SJSA1 (cell line): Measurements from ENCODE around the gene IMMP2L. TPM values are rescaled to one million over a fixed set of nuclear protein-coding genes. Genes with fewer than 3 reads are reported as not detected.

Experiments
- DNase-seq, 2 experiments: peaks; one replicate each; pipeline ENCODE4 v3.0.0-alpha.2; 2015 to 2020; ENCODE audit warnings: low spot score in 2 of 2, low read depth in 1 of 2
- H3K27ac ChIP-seq: fragments of 250-450 bp; sonication (Bioruptor Pico); 2 replicates; pipeline ENCODE4 v1.5.1; 2020; ENCODE audit warnings: mild to moderate bottlenecking, moderate library complexity
- H3K27me3 ChIP-seq: fragments of 250-450 bp; sonication (Bioruptor Pico); replicated peaks from 2 replicates; pipeline ENCODE4 v1.5.1; 2020; ENCODE audit warnings: mild to moderate bottlenecking, moderate library complexity
- H3K36me3 ChIP-seq: fragments of 250-450 bp; sonication (Bioruptor Pico); 2 replicates; pipeline ENCODE4 v1.5.1; 2020; ENCODE audit warnings: mild to moderate bottlenecking
- H3K4me1 ChIP-seq: fragments of 250-450 bp; sonication (Bioruptor Pico); replicated peaks from 2 replicates; pipeline ENCODE4 v1.6.1; 2021; ENCODE audit warnings: mild to moderate bottlenecking
- H3K4me3 ChIP-seq: fragments of 250-450 bp; sonication (Bioruptor Pico); 2 replicates; pipeline ENCODE4 v1.5.1; 2020; ENCODE audit warnings: mild to moderate bottlenecking
- H3K9me3 ChIP-seq: fragments of 250-450 bp; sonication (Bioruptor Pico); replicated peaks from 2 replicates; pipeline ENCODE4 v1.5.1; 2020; ENCODE audit warnings: mild to moderate bottlenecking
- total RNA-seq: library from RNA; depleted of rRNA; stranded (reverse); fragments of >200 nt; shearing (Covaris generic); gene quantifications from 2 replicates; pipeline ENCODE4 v1.2.3, GENCODE V29; 2014

IMMP2L gene
- total RNA-seq, 1 experiment from 2014 or later = 16.2 TPM

- DNase-seq = no peak
- H3K4me1 ChIP-seq = no peaks in the 10 kb centered on the region
- H3K27me3 ChIP-seq = no peaks in the 10 kb centered on the region
- no peak overlapping the region for H3K4me3 ChIP-seq
- H3K27ac ChIP-seq = no peak overlapping the region
- no peaks in the 10 kb centered on the region for H3K9me3 ChIP-seq
- no peaks in the 10 kb centered on the region for H3K36me3 ChIP-seq
Measured at GRCh38 chr7:110868458-110868857, 693.8 kb downstream of the IMMP2L start.

- no peak overlapping the region for H3K27ac ChIP-seq
- no peak for DNase-seq
- no peak overlapping the region for H3K4me3 ChIP-seq
- no peaks in the 10 kb centered on the region for H3K9me3 ChIP-seq
- H3K36me3 ChIP-seq = no peaks in the 10 kb centered on the region
- no peaks in the 10 kb centered on the region for H3K4me1 ChIP-seq
- no peaks in the 10 kb centered on the region for H3K27me3 ChIP-seq
Measured at GRCh38 chr7:110867771-110868170, 694.5 kb downstream of the IMMP2L start.

GRCh38 chr7:110863258-110863657, 699.0 kb downstream of the IMMP2L start:
- Histone ChIP-seq H3K27me3 (no peaks in the 10 kb centered on the region), H3K36me3 (no peaks in the 10 kb centered on the region), H3K4me1 (no peaks in the 10 kb centered on the region), H3K4me3 (no peak overlapping the region), H3K27ac (no peak overlapping the region), H3K9me3 (no peaks in the 10 kb centered on the region)
- no peak for DNase-seq

- Histone ChIP-seq H3K4me1 (no peaks in the 10 kb centered on the region), H3K4me3 (no peak overlapping the region), H3K27me3 (no peaks in the 10 kb centered on the region), H3K36me3 (no peaks in the 10 kb centered on the region), H3K27ac (no peak overlapping the region), H3K9me3 (no peaks in the 10 kb centered on the region)
- no peak for DNase-seq
Measured at GRCh38 chr7:110861163-110861562, 701.1 kb downstream of the IMMP2L start.

- Histone ChIP-seq H3K36me3 (no peaks in the 10 kb centered on the region), H3K4me1 (no peaks in the 10 kb centered on the region), H3K4me3 (no peak overlapping the region), H3K27me3 (no peaks in the 10 kb centered on the region), H3K9me3 (no peaks in the 10 kb centered on the region), H3K27ac (no peak overlapping the region)
- no peak for DNase-seq
Measured at GRCh38 chr7:110857106-110857505, 705.2 kb downstream of the IMMP2L start.

- Histone ChIP-seq H3K27me3 (no peaks in the 10 kb centered on the region), H3K4me1 (no peaks in the 10 kb centered on the region), H3K36me3 (no peaks in the 10 kb centered on the region), H3K27ac (no peak overlapping the region), H3K4me3 (no peak overlapping the region), H3K9me3 (no peaks in the 10 kb centered on the region)
- no peak for DNase-seq
Measured at GRCh38 chr7:110856704-110857103, 705.6 kb downstream of the IMMP2L start.

GRCh38 chr7:110854651-110855050, 707.6 kb downstream of the IMMP2L start:
- no peak overlapping the region for H3K4me3 ChIP-seq
- DNase-seq = no peak
- H3K27ac ChIP-seq = no peak overlapping the region
- H3K9me3 ChIP-seq = no peaks in the 10 kb centered on the region
- H3K36me3 ChIP-seq = no peaks in the 10 kb centered on the region
- no peaks in the 10 kb centered on the region for H3K4me1 ChIP-seq
- no peaks in the 10 kb centered on the region for H3K27me3 ChIP-seq

GRCh38 chr7:110854166-110854565, 708.1 kb downstream of the IMMP2L start:
- no peaks in the 10 kb centered on the region for H3K4me1 ChIP-seq
- no peaks in the 10 kb centered on the region for H3K36me3 ChIP-seq
- H3K4me3 ChIP-seq = no peak overlapping the region
- DNase-seq = no peak
- H3K9me3 ChIP-seq = no peaks in the 10 kb centered on the region
- H3K27ac ChIP-seq = no peak overlapping the region
- H3K27me3 ChIP-seq = no peaks in the 10 kb centered on the region

GRCh38 chr7:110853263-110853662, 709.0 kb downstream of the IMMP2L start:
- Histone ChIP-seq H3K9me3 (no peaks in the 10 kb centered on the region), H3K27ac (no peak overlapping the region), H3K4me3 (no peak overlapping the region), H3K4me1 (no peaks in the 10 kb centered on the region), H3K36me3 (no peaks in the 10 kb centered on the region), H3K27me3 (no peaks in the 10 kb centered on the region)
- no peak for DNase-seq

GRCh38 chr7:110852156-110852940, 709.9 kb downstream of the IMMP2L start:
- Histone ChIP-seq H3K4me3 (no peak overlapping the region), H3K4me1 (no peaks in the 10 kb centered on the region), H3K27ac (no peak overlapping the region), H3K9me3 (no peaks in the 10 kb centered on the region), H3K36me3 (no peaks in the 10 kb centered on the region), H3K27me3 (no peaks in the 10 kb centered on the region)
- no peak for DNase-seq

GRCh38 chr7:110850224-110850623, 712.1 kb downstream of the IMMP2L start:
- no peaks in the 10 kb centered on the region for H3K36me3 ChIP-seq
- H3K4me3 ChIP-seq = no peak overlapping the region
- H3K9me3 ChIP-seq = no peaks in the 10 kb centered on the region
- DNase-seq = no peak
- no peak overlapping the region for H3K27ac ChIP-seq
- H3K4me1 ChIP-seq = no peaks in the 10 kb centered on the region
- H3K27me3 ChIP-seq = no peaks in the 10 kb centered on the region

- no peaks in the 10 kb centered on the region for H3K9me3 ChIP-seq
- H3K36me3 ChIP-seq = no peaks in the 10 kb centered on the region
- no peak overlapping the region for H3K4me3 ChIP-seq
- DNase-seq = no peak
- no peak overlapping the region for H3K27ac ChIP-seq
- H3K4me1 ChIP-seq = no peaks in the 10 kb centered on the region
- H3K27me3 ChIP-seq = no peaks in the 10 kb centered on the region
Measured at GRCh38 chr7:110842796-110843195, 719.5 kb downstream of the IMMP2L start.

- Histone ChIP-seq H3K27me3 (no peaks in the 10 kb centered on the region), H3K27ac (no peak overlapping the region), H3K9me3 (no peaks in the 10 kb centered on the region), H3K4me3 (no peak overlapping the region), H3K4me1 (no peaks in the 10 kb centered on the region), H3K36me3 (no peaks in the 10 kb centered on the region)
- no peak for DNase-seq
Measured at GRCh38 chr7:110841840-110842545, 720.3 kb downstream of the IMMP2L start.

GRCh38 chr7:110839866-110840265, 722.4 kb downstream of the IMMP2L start:
- H3K36me3 ChIP-seq = no peaks in the 10 kb centered on the region
- no peaks in the 10 kb centered on the region for H3K9me3 ChIP-seq
- H3K27me3 ChIP-seq = no peaks in the 10 kb centered on the region
- no peak overlapping the region for H3K27ac ChIP-seq
- H3K4me1 ChIP-seq = no peaks in the 10 kb centered on the region
- no peak overlapping the region for H3K4me3 ChIP-seq
- no peak for DNase-seq
